Cerebellar cortex (tissue), 1 donor: ENCODE results near the gene MRPL9.
A peak's percentile ranks its signal among the peaks of the same experiment; 100 is the strongest.

ENCODE experiments used
- DNase-seq: peaks from one replicate; pipeline ENCODE4 v3.0.0-alpha.2; 2015; ENCODE audit warnings: low spot score

The MRPL9 gene

DNA sequence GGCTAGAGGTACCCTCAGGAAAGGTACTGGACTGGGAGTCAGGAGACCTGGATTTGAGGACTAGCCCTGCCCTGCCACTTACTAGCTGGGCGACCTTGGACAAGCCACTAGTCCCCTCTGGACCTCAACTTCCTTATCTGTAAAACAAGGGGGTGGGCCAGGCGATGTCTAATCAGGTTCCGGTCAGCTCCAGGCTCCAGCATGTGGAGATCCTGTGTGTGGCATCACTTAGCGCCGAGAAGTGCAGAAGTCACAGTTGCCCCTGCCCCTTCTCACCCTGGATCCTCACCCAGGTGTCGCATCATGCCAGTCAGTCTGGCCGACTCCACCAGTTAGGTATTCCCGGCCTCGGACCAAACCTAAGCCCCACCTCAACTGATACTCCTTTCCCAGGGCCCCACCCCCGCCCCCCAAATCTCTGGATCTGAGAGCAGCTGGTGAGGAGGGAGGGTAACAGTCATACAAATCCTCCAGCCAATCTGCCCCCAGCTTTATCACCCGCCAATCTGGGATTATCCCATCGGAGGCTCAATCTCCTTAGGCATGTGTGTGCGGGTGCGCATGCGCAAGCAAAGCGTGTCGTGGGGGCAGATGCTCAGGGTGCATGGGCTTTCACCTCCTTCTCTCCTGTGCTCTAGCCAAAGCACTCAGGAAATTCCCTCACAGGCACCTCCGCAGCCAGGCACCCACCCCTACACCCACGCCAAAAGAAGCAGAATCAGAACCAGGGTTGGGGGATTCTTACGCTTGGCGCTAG lies 52.1 kb downstream of the MRPL9 start:
- DNase-seq: peak; percentile 65

DNA sequence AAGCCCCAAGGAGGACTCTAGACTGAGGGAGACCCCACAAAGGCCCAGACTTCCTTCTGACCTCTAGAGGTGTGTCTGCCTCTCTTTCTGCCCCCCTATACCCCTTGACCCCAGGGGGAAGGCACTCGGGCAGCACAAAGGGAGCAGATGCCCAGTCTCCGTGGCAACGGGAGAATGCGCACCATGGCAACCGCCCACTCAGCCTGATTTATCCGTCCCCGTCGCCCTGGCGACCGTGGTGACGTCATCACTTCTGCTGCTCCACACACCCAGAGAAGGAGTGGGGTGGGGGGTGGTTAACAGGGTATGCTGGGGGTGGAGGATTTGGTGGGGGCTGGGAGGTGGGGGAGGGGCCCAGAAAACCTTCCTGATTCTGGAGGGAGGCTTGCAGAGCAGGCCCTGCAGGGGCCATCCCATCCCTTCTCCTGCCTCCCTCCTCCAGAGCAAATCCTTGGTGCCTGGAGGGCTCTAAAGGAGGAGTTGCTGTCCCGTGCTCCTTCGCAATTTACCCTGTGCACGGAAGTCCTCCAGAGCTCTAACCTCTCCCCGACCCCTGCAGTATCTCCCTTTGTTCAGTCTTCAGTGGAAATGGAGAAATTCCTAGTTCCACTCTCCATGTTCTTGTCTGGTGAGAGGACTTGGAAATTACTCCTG lies 53.0 kb downstream of the MRPL9 start:
- DNase-seq: peak; percentile 88
